Activated CD8-positive, alpha-beta T cell treated with anti-CD3 and anti-CD28 coated beads for 36 hours (primary cell): ENCODE data around the gene MLKL. TPM values are rescaled to one million over a fixed set of nuclear protein-coding genes. Genes with fewer than 3 reads are reported as not detected.
A peak's percentile ranks its signal among the peaks of the same experiment; 100 is the strongest.

Source experiments
- ATAC-seq: fragments of 200-7000 bp; cut with Tn5 transposase; one replicate; pipeline ENCODE4 v1.10.0; 2021; ENCODE audit warnings: mild to moderate bottlenecking, moderate library complexity
- CTCF ChIA-PET: fragments of 350-600 bp; sonication (Branson Sonifier 250); formaldehyde crosslinking; loops from one replicate; lab custom pipeline; 2021; ENCODE audit warnings: antibody characterized with exemption; lab: Charles Lee
- POLR2A ChIA-PET: fragments of 350-600 bp; sonication (Branson Sonifier 250); formaldehyde crosslinking; loops from one replicate; lab custom pipeline; 2021; ENCODE audit warnings: antibody characterized with exemption; lab: Charles Lee
- DNase-seq: peaks from one replicate; pipeline ENCODE4 v3.0.0-alpha.2; 2020
- H3K27ac Mint-ChIP-seq: one replicate; pipeline ENCODE4 v1.8.0; 2021; ENCODE audit warnings: mild to moderate bottlenecking, mixed read lengths
- H3K27me3 Mint-ChIP-seq: one replicate; pipeline ENCODE4 v1.8.0; 2021; ENCODE audit warnings: mixed read lengths
- H3K36me3 Mint-ChIP-seq: one replicate; pipeline ENCODE4 v1.8.0; 2021; ENCODE audit warnings: low read depth, mixed read lengths
- H3K4me1 Mint-ChIP-seq: one replicate; pipeline ENCODE4 v1.8.0; 2021; ENCODE audit warnings: low read depth, mixed read lengths
- H3K4me3 Mint-ChIP-seq: one replicate; pipeline ENCODE4 v1.8.0; 2021; ENCODE audit warnings: mild to moderate bottlenecking, moderate library complexity, mixed read lengths
- H3K9me3 Mint-ChIP-seq: one replicate; pipeline ENCODE4 v1.8.0; 2021; ENCODE audit warnings: mixed read lengths
- CTCF ChIP-seq: fragments of 200-600 bp; IDR thresholded peaks from one replicate; pipeline ENCODE4 v1.8.0; 2022; ENCODE audit warnings: antibody characterized with exemption, mild to moderate bottlenecking
- intact Hi-C: fragments of 100-400 bp; cut with micrococcal nuclease; formaldehyde crosslinking; loops from one replicate; pipeline ENCODE4 v1.10.0; 2022
- total RNA-seq, 2 experiments: library from RNA; stranded (reverse); gene quantifications; one replicate each; pipeline ENCODE4 v1.2.3, GENCODE V29; 2021

MLKL gene
- total RNA-seq, 2 experiments from 2014 or later = 18.5 to 18.8 TPM

GRCh38 chr16:74666425-74667254, 34.0 kb downstream of the MLKL start, which contains the start of gene RFWD3:
RFWD3 (minus strand) TSS chr16:74666877; CDS start chr16:74661449, 5,428 bp downstream.
- H3K27me3 Mint-ChIP-seq = no peaks in the 10 kb centered on the region
- H3K4me1 Mint-ChIP-seq = peaks cover 39% of the 10 kb centered on the region
- H3K4me3 Mint-ChIP-seq = peak within 1 kb of the TSS; percentile 85
- ChIA-PET POLR2A (interaction anchor here (0.6 to 5.7 kb wide), 19 partner anchors 8 to 391 kb away, joined by 3 to 55 read pairs (median 5); partner anchors contain the start of genes GLG1 and MLKL), CTCF (interaction anchor here (1.0 to 2.4 kb wide), 5 partner anchors 9 to 61 kb away, joined by 3 to 10 read pairs (median 4); partner anchors contain the start of gene MLKL)
- DNase-seq (peak; percentile 98), ATAC-seq (peak; percentile 99)
- intact Hi-C loops = no loop called here
- peak within 1 kb of the TSS; percentile 98 for H3K27ac Mint-ChIP-seq
- TF ChIP-seq CTCF = no peak
- no peaks in the 10 kb centered on the region for H3K9me3 Mint-ChIP-seq
- H3K36me3 Mint-ChIP-seq = peaks cover 41% of the 10 kb centered on the region

GRCh38 chr16:74666010-74666421, 34.6 kb downstream of the MLKL start:
- H3K4me1 Mint-ChIP-seq = peaks cover 43% of the 10 kb centered on the region
- no peaks in the 10 kb centered on the region for H3K9me3 Mint-ChIP-seq
- TF ChIP-seq CTCF = no peak
- no peak for ATAC-seq
- peaks cover 44% of the 10 kb centered on the region for H3K36me3 Mint-ChIP-seq
- H3K27ac Mint-ChIP-seq = peak overlapping the region; percentile 98
- ChIA-PET CTCF (interaction anchor here (1.0 to 2.4 kb wide), 3 partner anchors 9 to 61 kb away, joined by 3 to 10 read pairs (median 7); no protein-coding TSS in a partner anchor), POLR2A (interaction anchor here (0.8 to 5.7 kb wide), 14 partner anchors 12 to 200 kb away, joined by 3 to 55 read pairs (median 6); partner anchors contain the start of gene MLKL)
- no peaks in the 10 kb centered on the region for H3K27me3 Mint-ChIP-seq
- no peak for DNase-seq
- intact Hi-C loops = no loop called here
- peak overlapping the region; percentile 85 for H3K4me3 Mint-ChIP-seq

GRCh38 chr16:74661064-74661463, 39.6 kb downstream of the MLKL start:
- no peak for TF ChIP-seq CTCF
- POLR2A ChIA-PET = interaction anchor here (1.4 kb wide), 1 partner anchor 10 kb away, joined by 8 read pairs; no protein-coding TSS in a partner anchor
- CTCF ChIA-PET = no interaction called here
- Mint-ChIP-seq H3K4me1 (peaks cover 75% of the 10 kb centered on the region), H3K27ac (no peak overlapping the region), H3K9me3 (no peaks in the 10 kb centered on the region), H3K36me3 (peaks cover 83% of the 10 kb centered on the region), H3K4me3 (no peak overlapping the region), H3K27me3 (no peaks in the 10 kb centered on the region)
- no peak for DNase-seq
- no peak for ATAC-seq
- intact Hi-C loops = no loop called here

GRCh38 chr16:74660383-74660782, 40.3 kb downstream of the MLKL start:
- DNase-seq = no peak
- Mint-ChIP-seq H3K9me3 (no peaks in the 10 kb centered on the region), H3K36me3 (peaks cover 86% of the 10 kb centered on the region), H3K4me3 (no peak overlapping the region), H3K27ac (no peak overlapping the region), H3K27me3 (no peaks in the 10 kb centered on the region), H3K4me1 (peaks cover 79% of the 10 kb centered on the region)
- no peak for TF ChIP-seq CTCF
- intact Hi-C loops = no loop called here
- POLR2A ChIA-PET = interaction anchor here (1.4 to 1.5 kb wide), 2 partner anchors 9 to 18 kb away, joined by 3 to 8 read pairs; no protein-coding TSS in a partner anchor
- no peak for ATAC-seq
- CTCF ChIA-PET = no interaction called here
